ENCODE measurements around the gene COL9A3.

The COL9A3 gene

GRCh38 chr20:62791301-62792181 lies 25.3 kb upstream of the COL9A3 start:
- Histone ChIP-seq H3K9me3 (ENCODE audit: control insufficient read depth, insufficient read depth, low read depth, low read length) (no peaks in the 10 kb centered on the region), H3K36me3 (ENCODE audit: control insufficient read depth, insufficient read depth, low read length) (no peaks in the 10 kb centered on the region), H3K27ac (ENCODE audit: low read depth, low read length) (no peak overlapping the region), H3K9ac (ENCODE audit: low read length) (no peak overlapping the region), H3K4me3 (ENCODE audit: low read depth, low read length) (peak overlapping the region; percentile 40), H3K27me3 (ENCODE audit: control insufficient read depth, insufficient read depth, low read length) (peaks cover 7% of the 10 kb centered on the region), H3K4me1 (ENCODE audit: control insufficient read depth, insufficient read depth, low read length) (peaks cover 8% of the 10 kb centered on the region)

- Histone ChIP-seq H3K27me3 (ENCODE audit: control insufficient read depth, insufficient read depth, low read length) (peaks cover 7% of the 10 kb centered on the region), H3K9me3 (ENCODE audit: control insufficient read depth, insufficient read depth, low read depth, low read length) (no peaks in the 10 kb centered on the region), H3K4me1 (ENCODE audit: control insufficient read depth, insufficient read depth, low read length) (peaks cover 8% of the 10 kb centered on the region), H3K9ac (ENCODE audit: low read length) (no peak overlapping the region), H3K36me3 (ENCODE audit: control insufficient read depth, insufficient read depth, low read length) (no peaks in the 10 kb centered on the region), H3K4me3 (ENCODE audit: low read depth, low read length) (no peak overlapping the region), H3K27ac (ENCODE audit: low read depth, low read length) (no peak overlapping the region)
These were observed 24.5 kb upstream of the COL9A3 start for GRCh38 chr20:62792182-62792939.

GRCh38 chr20:62792940-62793756 lies 23.7 kb upstream of the COL9A3 start:
- Histone ChIP-seq H3K9me3 (ENCODE audit: control insufficient read depth, insufficient read depth, low read depth, low read length) (no peaks in the 10 kb centered on the region), H3K27me3 (ENCODE audit: control insufficient read depth, insufficient read depth, low read length) (peaks cover 7% of the 10 kb centered on the region), H3K4me1 (ENCODE audit: control insufficient read depth, insufficient read depth, low read length) (peaks cover 8% of the 10 kb centered on the region), H3K36me3 (ENCODE audit: control insufficient read depth, insufficient read depth, low read length) (peaks cover 7% of the 10 kb centered on the region), H3K4me3 (ENCODE audit: low read depth, low read length) (no peak overlapping the region), H3K27ac (ENCODE audit: low read depth, low read length) (no peak overlapping the region), H3K9ac (ENCODE audit: low read length) (no peak overlapping the region)

GRCh38 chr20:62793757-62794006 lies 23.2 kb upstream of the COL9A3 start:
- peaks cover 12% of the 10 kb centered on the region for H3K36me3 ChIP-seq (ENCODE audit: control insufficient read depth, insufficient read depth, low read length)
- H3K9me3 ChIP-seq (ENCODE audit: control insufficient read depth, insufficient read depth, low read depth, low read length), result no peaks in the 10 kb centered on the region
- no peak overlapping the region for H3K9ac ChIP-seq (ENCODE audit: low read length)
- H3K27me3 ChIP-seq (ENCODE audit: control insufficient read depth, insufficient read depth, low read length), result peaks cover 7% of the 10 kb centered on the region
- H3K4me1 ChIP-seq (ENCODE audit: control insufficient read depth, insufficient read depth, low read length), result peaks cover 8% of the 10 kb centered on the region
- H3K27ac ChIP-seq (ENCODE audit: low read depth, low read length), result no peak overlapping the region
- peak overlapping the region; percentile 44 for H3K4me3 ChIP-seq (ENCODE audit: low read depth, low read length)

- peaks cover 8% of the 10 kb centered on the region for H3K4me1 ChIP-seq (ENCODE audit: control insufficient read depth, insufficient read depth, low read length)
- peak overlapping the region; percentile 47 for H3K9ac ChIP-seq (ENCODE audit: low read length)
- H3K27me3 ChIP-seq (ENCODE audit: control insufficient read depth, insufficient read depth, low read length), result peaks cover 7% of the 10 kb centered on the region
- H3K9me3 ChIP-seq (ENCODE audit: control insufficient read depth, insufficient read depth, low read depth, low read length), result no peaks in the 10 kb centered on the region
- peak overlapping the region; percentile 80 for H3K4me3 ChIP-seq (ENCODE audit: low read depth, low read length)
- H3K36me3 ChIP-seq (ENCODE audit: control insufficient read depth, insufficient read depth, low read length), result peaks cover 17% of the 10 kb centered on the region
- no peak overlapping the region for H3K27ac ChIP-seq (ENCODE audit: low read depth, low read length)
These were observed 22.7 kb upstream of the COL9A3 start for GRCh38 chr20:62794007-62794724.

- Histone ChIP-seq H3K9ac (ENCODE audit: low read length) (peak overlapping the region; percentile 76), H3K9me3 (ENCODE audit: control insufficient read depth, insufficient read depth, low read depth, low read length) (no peaks in the 10 kb centered on the region), H3K27me3 (ENCODE audit: control insufficient read depth, insufficient read depth, low read length) (peaks cover 5% of the 10 kb centered on the region), H3K4me3 (ENCODE audit: low read depth, low read length) (peak overlapping the region; percentile 80), H3K27ac (ENCODE audit: low read depth, low read length) (peak overlapping the region; percentile 11; the same call in 1 of the 2 replicates), H3K4me1 (ENCODE audit: control insufficient read depth, insufficient read depth, low read length) (peaks cover 8% of the 10 kb centered on the region), H3K36me3 (ENCODE audit: control insufficient read depth, insufficient read depth, low read length) (peaks cover 26% of the 10 kb centered on the region)
These were observed 21.7 kb upstream of the COL9A3 start for GRCh38 chr20:62795023-62795761.

GRCh38 chr20:62796699-62797491 lies 20.0 kb upstream of the COL9A3 start:
- Histone ChIP-seq H3K36me3 (ENCODE audit: control insufficient read depth, insufficient read depth, low read length) (peaks cover 34% of the 10 kb centered on the region), H3K4me1 (ENCODE audit: control insufficient read depth, insufficient read depth, low read length) (peaks cover 8% of the 10 kb centered on the region), H3K27ac (ENCODE audit: low read depth, low read length) (no peak overlapping the region), H3K4me3 (ENCODE audit: low read depth, low read length) (peak overlapping the region; percentile 80), H3K27me3 (ENCODE audit: control insufficient read depth, insufficient read depth, low read length) (peaks cover 3% of the 10 kb centered on the region; the same call in 1 of the 2 replicates), H3K9me3 (ENCODE audit: control insufficient read depth, insufficient read depth, low read depth, low read length) (no peaks in the 10 kb centered on the region), H3K9ac (ENCODE audit: low read length) (no peak overlapping the region)

GRCh38 chr20:62797671-62798532 lies 18.9 kb upstream of the COL9A3 start:
- H3K4me3 ChIP-seq (ENCODE audit: low read depth, low read length), result no peak overlapping the region
- H3K36me3 ChIP-seq (ENCODE audit: control insufficient read depth, insufficient read depth, low read length), result peaks cover 34% of the 10 kb centered on the region
- H3K27ac ChIP-seq (ENCODE audit: low read depth, low read length), result no peak overlapping the region
- peaks cover 3% of the 10 kb centered on the region; the same call in 1 of the 2 replicates for H3K27me3 ChIP-seq (ENCODE audit: control insufficient read depth, insufficient read depth, low read length)
- no peak overlapping the region for H3K9ac ChIP-seq (ENCODE audit: low read length)
- H3K4me1 ChIP-seq (ENCODE audit: control insufficient read depth, insufficient read depth, low read length), result peaks cover 8% of the 10 kb centered on the region
- no peaks in the 10 kb centered on the region for H3K9me3 ChIP-seq (ENCODE audit: control insufficient read depth, insufficient read depth, low read depth, low read length)

- Histone ChIP-seq H3K4me3 (ENCODE audit: low read depth, low read length) (no peak overlapping the region), H3K9ac (ENCODE audit: low read length) (no peak overlapping the region), H3K9me3 (ENCODE audit: control insufficient read depth, insufficient read depth, low read depth, low read length) (no peaks in the 10 kb centered on the region), H3K36me3 (ENCODE audit: control insufficient read depth, insufficient read depth, low read length) (peaks cover 34% of the 10 kb centered on the region), H3K27ac (ENCODE audit: low read depth, low read length) (no peak overlapping the region), H3K27me3 (ENCODE audit: control insufficient read depth, insufficient read depth, low read length) (peaks cover 3% of the 10 kb centered on the region; the same call in 1 of the 2 replicates), H3K4me1 (ENCODE audit: control insufficient read depth, insufficient read depth, low read length) (peaks cover 3% of the 10 kb centered on the region)
These were observed 17.8 kb upstream of the COL9A3 start for GRCh38 chr20:62799036-62799435.
